Right cardiac atrium (tissue), 5 donors: ENCODE measurements around the gene SPOP. TPM values are rescaled to one million over a fixed set of nuclear protein-coding genes. Genes with fewer than 3 reads are reported as not detected.

Experiments
- ATAC-seq, 2 donors: fragments of 200-7000 bp; cut with Tn5 transposase; one replicate each; pipeline versions ENCODE4 v1.8.0 to v1.9.1; 2020; ENCODE audit warnings: moderate library complexity in 2 of 2, mild to moderate bottlenecking in 1 of 2
- DNase-seq, 3 donors: peaks; one replicate each; pipeline ENCODE4 v3.0.0-alpha.2; 2020
- H3K27ac ChIP-seq: one replicate; pipeline ENCODE4 v1.5.1; 2013; ENCODE audit warnings: mild to moderate bottlenecking, low read length, control low read depth, moderate library complexity
- H3K27me3 ChIP-seq: one replicate; pipeline ENCODE4 v1.6.1; 2013; ENCODE audit not compliant: control insufficient read depth, insufficient read depth
- H3K4me1 ChIP-seq: one replicate; pipeline ENCODE4 v1.6.1; 2013; ENCODE audit warnings: low read length; ENCODE audit not compliant: control insufficient read depth, insufficient read depth
- H3K4me3 ChIP-seq: one replicate; pipeline ENCODE4 v1.5.1; 2013; ENCODE audit warnings: low read length, control low read depth
- H3K9me3 ChIP-seq: one replicate; pipeline ENCODE4 v1.6.1; 2013; ENCODE audit warnings: low read length; ENCODE audit not compliant: control insufficient read depth
- WGBS: extraction: QIAGEN DNeasy Blood & Tissue Kit; methylation state at CpG from one replicate; pipeline ENCODE4 v1.1.7; 2013; 5-methylcytosine and 5-hydroxymethylcytosine counted together
- intact Hi-C, 4 donors: fragments of 100-400 bp; cut with DNase I; formaldehyde crosslinking; loops; one replicate each; pipeline versions ENCODE4 v1.11.0 to v1.14.0; 2022 to 2023
- polyA plus RNA-seq: library from polyadenylated mRNA; stranded (reverse); fragments of 200-250 nt; gene quantifications from one replicate; pipeline ENCODE4 v1.2.3, GENCODE V29; 2013
- total RNA-seq, 4 donors: library from RNA; stranded (reverse); fragmentation: NEBNext Ultra II Directional; extraction: Animal tissue kit (Norgen Biotek cat#: 25700); gene quantifications; one replicate each; pipeline ENCODE4 v1.2.1, GENCODE V29; 2021
- donor health status: healthy with polysubstance abuse.
- donor health status: DM: no; HTN: yes; CAD: no.
- donor health status: DM: no; HTN: no; CAD: no.
- donor health status: DM: no; HTN: yes; CAD: no; lungs with severe emphysema.
- donor health status: DM: yes; HTN: yes; CAD: no.

Gene SPOP
- total and polyA plus RNA-seq, 5 donors = 33.7 to 82.7 (median 75.8) TPM

GRCh38 chr17:49549311-49549605 is 128.6 kb downstream of the SPOP start:
- H3K9me3 ChIP-seq = no peaks in the 10 kb centered on the region
- no peak overlapping the region for H3K27ac ChIP-seq
- no peaks in the 10 kb centered on the region for H3K4me1 ChIP-seq
- no peak for ATAC-seq
- WGBS = 91% methylated on average over 6 of the region's 6 CpGs
- H3K27me3 ChIP-seq = no peaks in the 10 kb centered on the region
- DNase-seq = no peak
- intact Hi-C loops = loop anchor here in 1 of 4 donors (2.0 to 5.0 kb wide), 2 partner anchors 52 to 110 kb away; partner anchors contain the start of gene NGFR
- no peak overlapping the region for H3K4me3 ChIP-seq

Other genes starting within 250 kb of the SPOP start
- gene NGFR, start 182.8 kb downstream of the SPOP start, total RNA-seq = 10 to 100 TPM; 21.6 to 39.8 (median 29.4) TPM
- gene NGFR, start 182.8 kb downstream of the SPOP start, polyA plus RNA-seq = 16.5 TPM
- 1 to 10 TPM; 3.8 to 6.5 (median 4.9) TPM for gene NXPH3, start 102.2 kb downstream of the SPOP start, total RNA-seq
- 5.9 TPM for gene NXPH3, start 102.2 kb downstream of the SPOP start, polyA plus RNA-seq
- 10 to 100 TPM; 48.6 to 75.5 (median 56.2) TPM for gene SLC35B1, start 29.9 kb upstream of the SPOP start, total RNA-seq
- gene SLC35B1, start 29.9 kb upstream of the SPOP start, polyA plus RNA-seq = 56.1 TPM
- gene FAM117A, start 86.0 kb upstream of the SPOP start, total RNA-seq = 10 to 100 TPM in 3 of 4 donors, 1 to 10 TPM in 1; 9.9 to 22.8 (median 17.5) TPM
- gene FAM117A, start 86.0 kb upstream of the SPOP start, polyA plus RNA-seq = 16.9 TPM
- gene KAT7, start 110.6 kb upstream of the SPOP start, total RNA-seq = 10 to 100 TPM; 55.8 to 68.2 (median 57.2) TPM
- 17.5 TPM for gene KAT7, start 110.6 kb upstream of the SPOP start, polyA plus RNA-seq
- 1 to 10 TPM in 1 of 4 donors, under 1 TPM in 1, not detected in 2; 0.47 to 1.1 TPM for gene TAC4, start 170.0 kb upstream of the SPOP start, total RNA-seq
- gene TAC4, start 170.0 kb upstream of the SPOP start, polyA plus RNA-seq = 1.0 TPM